Endothelial cell of umbilical vein (primary cell): ENCODE results near the gene SFSWAP. TPM values are rescaled to one million over a fixed set of nuclear protein-coding genes. Genes with fewer than 3 reads are reported as not detected.

Source experiments
- BruUV-seq: library from RNA; stranded (reverse); fragments of 400-500 nt; replicated peaks from 2 replicates; lab custom pipeline; 2021; lab: Mats Ljungman, UMichigan
- CTCF ChIA-PET: fragments of 300-600, 350-600 bp; sonication (Branson Sonifier 250); formaldehyde crosslinking; loops from one replicate; lab custom pipeline; 2021; ENCODE audit warnings: antibody characterized with exemption, inconsistent platforms; lab: Charles Lee
- POLR2A ChIA-PET: fragments of 300-600, 350-600 bp; sonication (Branson Sonifier 250); formaldehyde crosslinking; loops from one replicate; lab custom pipeline; 2021; ENCODE audit warnings: antibody characterized with exemption, inconsistent platforms; lab: Charles Lee
- DNase-seq: peaks from one replicate; pipeline ENCODE4 v3.0.0-alpha.2; 2011; ENCODE audit warnings: low read depth, low spot score
- FAIRE-seq: peaks from 2 replicates; lab custom pipeline; 2011; peaks lifted over from hg19 to GRCh38; lab: Jason Lieb, UNC
- H2AFZ ChIP-seq: 2 replicates; pipeline ENCODE4 v1.6.0; 2012; ENCODE audit warnings: low read depth, low read length, control low read depth, inconsistent platforms
- H3K27ac ChIP-seq: 2 replicates; pipeline ENCODE4 v1.5.1; 2011; ENCODE audit warnings: low read depth, mild to moderate bottlenecking, control low read depth, low read length, moderate library complexity; ENCODE audit not compliant: insufficient read depth
- H3K27me3 ChIP-seq, 2 experiments: 2 replicates each; pipeline versions ENCODE4 v1.6.0 to v1.6.1; 2011; ENCODE audit warnings: low read length in 2 of 2, mixed read lengths in 1 of 2; ENCODE audit not compliant: control insufficient read depth in 2 of 2, insufficient read depth in 2 of 2
- H3K36me3 ChIP-seq, 2 experiments: 2 replicates in 1 of 2; 3 replicates in 1 of 2; pipeline ENCODE4 v1.5.1; 2011; ENCODE audit warnings: low read length in 2 of 2, mild to moderate bottlenecking in 1 of 2, moderate library complexity in 1 of 2; ENCODE audit not compliant: control insufficient read depth in 2 of 2, insufficient read depth in 2 of 2; ENCODE audit errors: extremely low read depth in 1 of 2
- H3K4me1 ChIP-seq: 3 replicates; pipeline ENCODE4 v1.5.1; 2011; ENCODE audit warnings: mild to moderate bottlenecking, low read length; ENCODE audit not compliant: control insufficient read depth, insufficient read depth; ENCODE audit errors: extremely low read depth
- H3K4me2 ChIP-seq: 2 replicates; pipeline ENCODE4 v1.6.1; 2011; ENCODE audit warnings: low read length, control low read depth, mixed read lengths; ENCODE audit not compliant: insufficient read depth
- H3K4me3 ChIP-seq, 3 experiments: fragments of 200-600 bp in 1 of 3; sonication (generic), shearing (Covaris generic) in 1 of 3; replicated peaks in 1 of 3; 2 replicates each; pipeline ENCODE4 v1.5.1; 2011 to 2016; ENCODE audit warnings: control low read depth in 3 of 3, low read length in 3 of 3, mild to moderate bottlenecking in 2 of 3, inconsistent platforms in 1 of 3, low read depth in 1 of 3, moderate library complexity in 1 of 3; ENCODE audit not compliant: insufficient read depth in 1 of 3
- H3K79me2 ChIP-seq: 2 replicates; pipeline ENCODE4 v1.6.0; 2012; ENCODE audit warnings: low read length, inconsistent platforms; ENCODE audit not compliant: control insufficient read depth, insufficient read depth
- H3K9ac ChIP-seq: replicated peaks from 2 replicates; pipeline ENCODE3; 2011; ENCODE audit warnings: low read length, control low read depth; ENCODE audit not compliant: insufficient read depth; ENCODE audit errors: extremely low read depth
- H3K9me1 ChIP-seq: replicated peaks from 3 replicates; pipeline ENCODE4 v1.6.0; 2011; ENCODE audit warnings: mild to moderate bottlenecking, low read length; ENCODE audit not compliant: control insufficient read depth, insufficient read depth; ENCODE audit errors: extremely low read depth
- H3K9me3 ChIP-seq: replicated peaks from 2 replicates; pipeline ENCODE4 v1.5.1; 2012; ENCODE audit warnings: low read length, inconsistent platforms; ENCODE audit not compliant: control insufficient read depth, insufficient read depth
- H4K20me1 ChIP-seq: replicated peaks from 2 replicates; pipeline ENCODE3; 2011; ENCODE audit warnings: mild to moderate bottlenecking, low read length; ENCODE audit not compliant: control insufficient read depth, insufficient read depth; ENCODE audit errors: extremely low read depth
- CTCF ChIP-seq, 2 donors: IDR thresholded peaks; 1 replicate in 1 of 2; 2 replicates in 1 of 2; pipeline ENCODE4 v1.5.1; 2011; ENCODE audit warnings: low read length in 2 of 2, mild to moderate bottlenecking in 2 of 2, moderate library complexity in 2 of 2, control low read depth in 1 of 2, inconsistent platforms in 1 of 2, low read depth in 1 of 2; ENCODE audit not compliant: insufficient read depth in 1 of 2; ENCODE audit errors: extremely low read depth in 1 of 2
- EZH2 ChIP-seq: IDR thresholded peaks from 2 replicates; pipeline ENCODE4 v1.6.1; 2012; ENCODE audit warnings: borderline replicate concordance, low read depth, mild to moderate bottlenecking, moderate library complexity, low read length, inconsistent platforms; ENCODE audit not compliant: severe bottlenecking
- FOS ChIP-seq: IDR thresholded peaks from 2 replicates; pipeline ENCODE4 v1.6.1; 2011; ENCODE audit warnings: mild to moderate bottlenecking, low read length, moderate library complexity, borderline replicate concordance; ENCODE audit not compliant: insufficient read depth
- GATA2 ChIP-seq: IDR thresholded peaks from 2 replicates; pipeline ENCODE4 v1.7.0; 2011; ENCODE audit warnings: low read depth, mild to moderate bottlenecking, moderate library complexity, mixed read lengths, low read length; ENCODE audit not compliant: insufficient read length, insufficient read depth
- JUN ChIP-seq: IDR thresholded peaks from 2 replicates; pipeline ENCODE4 v1.6.1; 2011; ENCODE audit warnings: borderline replicate concordance, low read depth; ENCODE audit not compliant: insufficient read length, insufficient read depth
- MAX ChIP-seq: IDR thresholded peaks from 2 replicates; pipeline ENCODE4 v1.6.1; 2011; ENCODE audit not compliant: insufficient read depth, insufficient read length
- MYC ChIP-seq: IDR thresholded peaks from one replicate; pipeline ENCODE4 v1.6.1; 2011; ENCODE audit warnings: mild to moderate bottlenecking, low read depth, low read length
- POLR2A ChIP-seq: IDR thresholded peaks from 2 replicates; pipeline ENCODE4 v1.6.1; 2012; ENCODE audit warnings: low read depth, mild to moderate bottlenecking, control low read depth, low read length
- POLR2AphosphoS5 ChIP-seq: IDR thresholded peaks from 2 replicates; pipeline ENCODE4 v1.6.1; 2012; ENCODE audit warnings: low read depth, mild to moderate bottlenecking, control low read depth, low read length, moderate library complexity; ENCODE audit not compliant: insufficient read depth
- dilution Hi-C: fragments of 300-500 bp; cut with MboI; formaldehyde crosslinking; loops from one replicate; pipeline ENCODE4 v1.15.0; 2019; ENCODE audit warnings: low sequenced_read_pairs; ENCODE audit not compliant: extremely low pct_ligation_motif_present
- intact Hi-C: fragments of 100-400 bp; cut with micrococcal nuclease; formaldehyde crosslinking; loops from one replicate; pipeline ENCODE4 v1.10.0; 2022
- polyA plus RNA-seq, 4 experiments: library from polyadenylated mRNA; depleted of rRNA in 3 of 4; stranded (reverse) in 3 of 4; unstranded in 1 of 4; fragments of >200 nt; gene quantifications; 2 replicates each; pipeline versions ENCODE4 v1.2.1 to v1.2.3, GENCODE V29; 2011 to 2012; ENCODE audit warnings: missing spikeins in 1 of 4
- total RNA-seq: library from RNA; stranded (reverse); gene quantifications from 2 replicates; pipeline ENCODE4 v1.2.3, GENCODE V29; 2021

SFSWAP gene
- total and polyA plus RNA-seq, 2 donors (not counting 3 experiments of a cell fraction or from before 2014, with no cell fraction given) = 38.1 to 53.3 TPM

- DNase-seq = no peak
- H3K4me3 ChIP-seq = no peak overlapping the region
- no peak overlapping the region for H3K4me2 ChIP-seq
- no peak for TF ChIP-seq MYC
- no peak for TF ChIP-seq POLR2AphosphoS5
- TF ChIP-seq MAX = no peak
- no peak for TF ChIP-seq FOS
- TF ChIP-seq JUN = no peak
- no peak for TF ChIP-seq POLR2A
- TF ChIP-seq CTCF (IDR thresholded peaks at IDR 0.05; ENCODE audit: extremely low read depth in 1 of 2, insufficient read depth in 1 of 2, low read depth in 1 of 2, low read length in 2 of 2) = no peak
- TF ChIP-seq EZH2 = no peak
- no peak for TF ChIP-seq GATA2
- no peaks in the 10 kb centered on the region for H3K36me3 ChIP-seq
- H4K20me1 ChIP-seq = no peaks in the 10 kb centered on the region
- no peaks in the 10 kb centered on the region for H3K79me2 ChIP-seq
- no peaks in the 10 kb centered on the region for H3K9me3 ChIP-seq
- ChIA-PET POLR2A (no interaction called here), CTCF (no interaction called here)
- no peak overlapping the region for H3K27ac ChIP-seq
- no peaks in the 10 kb centered on the region for H3K9me1 ChIP-seq
- BruUV-seq = no TSS peak
- H2AFZ ChIP-seq = no peak overlapping the region
- no peak for FAIRE-seq
- no peak overlapping the region for H3K9ac ChIP-seq
- H3K4me1 ChIP-seq = no peaks in the 10 kb centered on the region
- dilution Hi-C loops = no loop called here
- no peaks in the 10 kb centered on the region for H3K27me3 ChIP-seq
- intact Hi-C loops = no loop called here
Measured at GRCh38 chr12:131698286-131698685, 12.6 kb upstream of the SFSWAP start.
